ACC112 (cell line): ENCODE measurements around the gene HELZ2.

Experiments used
- H2AFZ ChIP-seq: fragments of 200-600 bp; sonication (generic); one replicate; pipeline ENCODE4 v1.6.0; 2017; ENCODE audit warnings: antibody characterized with exemption, low read length; ENCODE audit not compliant: unreplicated experiment
- H3K27ac ChIP-seq: fragments of 200-600 bp; sonication (generic); 2 replicates; pipeline ENCODE4 v1.5.1; 2014; ENCODE audit warnings: low read depth, mild to moderate bottlenecking, antibody characterized with exemption, low read length, moderate library complexity
- H3K27me3 ChIP-seq: fragments of 200-600 bp; sonication (generic); 2 replicates; pipeline ENCODE4 v1.6.1; 2014; ENCODE audit warnings: mild to moderate bottlenecking, antibody characterized with exemption, low read length, moderate library complexity, mixed read lengths; ENCODE audit not compliant: insufficient read depth
- H3K36me3 ChIP-seq: fragments of 200-600 bp; sonication (generic); 2 replicates; pipeline ENCODE4 v1.6.1; 2016; ENCODE audit warnings: mild to moderate bottlenecking, antibody characterized with exemption, low read length, moderate library complexity, mixed read lengths; ENCODE audit not compliant: insufficient read depth
- H3K4me1 ChIP-seq: fragments of 200-600 bp; sonication (generic); one replicate; pipeline ENCODE4 v1.6.1; 2016; ENCODE audit warnings: low read length, mixed read lengths; ENCODE audit not compliant: insufficient read depth, unreplicated experiment, control insufficient read depth
- H3K4me3 ChIP-seq: fragments of 200-600 bp; sonication (generic); 2 replicates; pipeline ENCODE4 v1.5.1; 2014; ENCODE audit warnings: mild to moderate bottlenecking, low read depth, low read length
- H3K79me2 ChIP-seq: fragments of 200-600 bp; sonication (generic); one replicate; pipeline ENCODE4 v1.6.0; 2016; ENCODE audit warnings: low read length; ENCODE audit not compliant: control insufficient read depth, unreplicated experiment, insufficient read depth

Gene HELZ2

DNA sequence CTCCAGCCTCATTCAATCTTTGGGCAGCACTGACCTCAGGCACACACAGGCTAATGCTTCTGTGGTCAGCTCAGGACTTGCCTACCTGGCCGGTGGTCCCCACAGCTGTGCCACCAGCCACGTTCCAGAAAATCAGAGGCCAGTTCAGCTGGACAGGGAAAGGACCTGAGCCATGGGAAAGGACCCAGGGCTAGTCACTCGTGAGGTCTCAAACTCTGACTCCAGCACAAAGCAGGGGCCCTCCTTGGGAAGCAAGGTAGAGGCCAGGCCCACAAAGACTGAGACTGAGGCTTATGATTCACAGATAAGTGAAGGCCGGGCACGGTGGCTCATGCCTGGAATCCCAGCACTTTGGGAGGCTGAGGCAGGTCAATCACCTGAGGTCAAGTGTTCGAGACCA, 22.4 kb upstream of the HELZ2 start:
- no peaks in the 10 kb centered on the region for H3K27me3 ChIP-seq
- H3K4me1 ChIP-seq: peaks cover 11% of the 10 kb centered on the region
- no peak overlapping the region for H2AFZ ChIP-seq
- H3K36me3 ChIP-seq: 0 out of 2 replicates have a peak, but pooled peaks cover 2% of the 10 kb centered on the region
- H3K27ac ChIP-seq: no peak overlapping the region
- H3K79me2 ChIP-seq: no peaks in the 10 kb centered on the region
- no peak overlapping the region for H3K4me3 ChIP-seq

DNA sequence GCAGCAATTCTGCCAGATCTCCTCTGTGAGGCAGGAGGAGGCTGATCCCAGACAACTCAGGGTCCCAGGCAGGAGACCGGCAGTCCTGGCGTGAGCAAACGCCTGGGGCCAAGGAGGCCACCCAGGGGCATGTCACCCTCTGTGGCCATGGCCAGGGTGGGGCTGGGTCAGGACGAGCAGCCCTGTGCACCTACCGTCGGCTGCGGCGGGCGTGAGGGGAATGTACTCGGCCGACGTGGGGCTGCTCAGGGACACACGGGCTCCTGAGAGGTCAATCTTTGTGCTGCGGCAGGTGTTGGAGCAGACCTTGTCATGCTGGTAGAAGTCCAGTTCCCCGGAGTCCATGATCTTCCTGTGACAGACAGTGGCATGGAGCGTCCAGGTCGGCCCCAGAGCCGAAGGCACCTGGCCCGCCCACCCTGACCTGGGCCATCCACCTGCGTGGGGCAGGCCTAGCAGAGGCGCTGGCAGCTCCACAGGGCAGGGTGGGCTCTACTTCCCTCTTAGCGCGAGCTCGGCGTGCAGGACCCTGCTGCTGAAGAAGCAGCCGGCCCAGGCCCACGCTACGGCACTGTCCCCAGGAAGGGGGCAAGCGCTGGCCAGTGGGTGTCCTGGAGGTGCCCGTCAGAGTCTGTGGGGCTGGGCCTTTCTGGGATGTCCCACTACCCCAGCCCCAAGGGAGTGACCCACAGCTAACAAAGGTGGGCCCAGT, 21.5 kb upstream of the HELZ2 start:
- H2AFZ ChIP-seq: no peak overlapping the region
- H3K36me3 ChIP-seq: 0 out of 2 replicates have a peak, but pooled peaks cover 2% of the 10 kb centered on the region
- no peaks in the 10 kb centered on the region for H3K79me2 ChIP-seq
- H3K4me1 ChIP-seq: peaks cover 11% of the 10 kb centered on the region
- no peak overlapping the region for H3K4me3 ChIP-seq
- H3K27me3 ChIP-seq: no peaks in the 10 kb centered on the region
- no peak overlapping the region for H3K27ac ChIP-seq

DNA sequence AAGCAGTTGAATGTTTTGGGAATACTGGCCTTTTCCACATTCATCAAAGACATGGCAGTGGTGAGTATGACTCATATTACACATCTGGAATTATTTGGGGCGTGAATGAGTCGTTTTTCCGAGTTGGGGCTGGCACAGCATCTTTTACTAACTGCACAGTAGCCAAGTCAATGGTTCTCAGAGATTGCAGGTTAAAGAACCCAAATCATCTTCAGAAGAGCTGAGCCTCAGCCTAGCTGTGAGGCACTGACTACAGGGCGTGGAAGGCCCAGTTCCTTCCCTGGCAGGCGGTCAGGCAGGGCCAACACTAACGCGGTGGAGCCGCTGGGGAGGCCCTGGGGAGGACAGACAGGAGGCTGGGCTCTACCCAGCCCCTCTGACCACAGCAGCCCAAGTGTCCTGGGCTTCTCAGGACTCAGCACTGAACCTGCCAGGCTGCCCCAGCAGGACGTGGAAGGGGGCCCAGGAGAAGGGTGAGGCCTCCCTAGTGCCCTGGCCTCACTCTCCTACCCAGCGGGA, 20.1 kb upstream of the HELZ2 start:
- no peak overlapping the region for H3K4me3 ChIP-seq
- no peaks in the 10 kb centered on the region for H3K27me3 ChIP-seq
- no peak overlapping the region for H3K27ac ChIP-seq
- H3K36me3 ChIP-seq: 0 out of 2 replicates have a peak, but pooled peaks cover 2% of the 10 kb centered on the region
- H3K79me2 ChIP-seq: no peaks in the 10 kb centered on the region
- peaks cover 6% of the 10 kb centered on the region for H3K4me1 ChIP-seq
- no peak overlapping the region for H2AFZ ChIP-seq

DNA sequence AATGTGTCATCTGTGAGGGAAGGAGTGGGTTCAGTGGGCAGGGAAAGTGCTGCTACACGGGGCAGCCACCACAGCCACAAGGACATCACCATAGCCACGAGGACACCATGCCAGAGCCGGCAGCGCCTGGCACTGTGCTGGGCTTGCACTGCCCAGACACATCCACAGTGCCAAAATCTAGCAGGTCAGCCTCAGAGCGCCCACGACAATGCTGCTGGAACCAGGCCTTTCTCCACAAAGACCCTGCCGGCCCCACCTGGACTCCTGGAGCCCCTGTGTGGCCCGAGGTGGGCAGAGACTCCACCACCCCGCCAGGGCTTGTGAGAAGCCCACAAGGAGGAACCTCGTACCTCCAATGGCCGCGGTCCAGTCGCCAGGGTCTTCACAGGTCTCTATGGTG, 18.6 kb upstream of the HELZ2 start:
- 0 out of 2 replicates have a peak, but pooled peaks cover 2% of the 10 kb centered on the region for H3K36me3 ChIP-seq
- H3K27ac ChIP-seq: no peak overlapping the region

DNA sequence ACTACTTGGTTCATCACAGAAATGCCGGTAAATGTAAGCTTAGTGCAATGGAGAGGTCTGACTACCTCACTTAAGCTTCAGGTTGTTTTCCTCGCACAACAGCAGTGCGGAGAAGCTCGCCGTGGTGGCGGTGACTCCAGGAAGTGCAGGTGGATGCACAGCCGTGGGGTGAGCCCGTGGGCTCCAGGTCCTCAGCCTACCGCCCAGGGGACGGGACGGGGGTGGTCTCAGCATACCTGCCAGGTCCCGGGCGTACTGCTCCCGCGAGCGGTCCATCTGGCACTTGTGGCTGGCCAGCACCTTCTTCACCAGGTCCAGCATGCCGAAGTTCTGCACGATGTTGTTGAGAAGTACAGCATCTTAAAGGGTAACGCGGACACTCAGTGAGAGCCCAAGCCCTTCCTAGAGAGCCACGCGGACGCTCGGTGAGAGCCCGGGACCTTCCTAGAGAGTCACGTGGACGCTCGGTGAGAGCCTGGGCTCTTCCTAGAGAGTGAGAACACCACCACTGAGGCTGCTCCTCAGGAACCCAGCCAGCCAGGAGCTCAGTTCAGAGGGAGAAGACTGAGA, 17.8 kb upstream of the HELZ2 start:
- Histone ChIP-seq H3K27ac (no peak overlapping the region), H3K79me2 (no peaks in the 10 kb centered on the region), H3K27me3 (no peaks in the 10 kb centered on the region), H3K4me1 (peaks cover 6% of the 10 kb centered on the region), H3K36me3 (0 out of 2 replicates have a peak, but pooled peaks cover 2% of the 10 kb centered on the region), H3K4me3 (no peak overlapping the region), H2AFZ (no peak overlapping the region)

More for the DNA sequence above, 18.6 kb upstream of the HELZ2 start:
- H3K79me2 ChIP-seq: no peaks in the 10 kb centered on the region
- peaks cover 6% of the 10 kb centered on the region for H3K4me1 ChIP-seq
- no peaks in the 10 kb centered on the region for H3K27me3 ChIP-seq
- H2AFZ ChIP-seq: no peak overlapping the region
- H3K4me3 ChIP-seq: no peak overlapping the region

DNA sequence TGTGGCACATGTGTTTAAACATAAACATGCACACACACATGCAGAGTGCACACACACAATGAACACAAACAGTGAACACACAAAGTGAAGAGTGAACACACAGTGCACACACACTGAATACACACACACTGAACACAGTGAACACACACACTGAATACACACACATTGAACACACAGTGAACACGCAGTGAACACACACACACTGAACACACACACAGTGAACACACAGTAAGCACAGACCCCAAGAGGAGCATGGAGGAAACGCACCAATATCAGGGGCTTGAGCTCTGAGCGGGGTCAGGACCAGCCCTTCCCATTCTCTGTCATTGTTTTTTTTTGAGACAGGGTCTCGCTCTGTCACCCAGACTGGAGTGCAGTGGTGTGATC, 17.1 kb upstream of the HELZ2 start:
- 0 out of 2 replicates have a peak, but pooled peaks cover 2% of the 10 kb centered on the region for H3K36me3 ChIP-seq
- no peaks in the 10 kb centered on the region for H3K27me3 ChIP-seq
- no peaks in the 10 kb centered on the region for H3K79me2 ChIP-seq
- no peak overlapping the region for H3K4me3 ChIP-seq
- H3K4me1 ChIP-seq: peaks cover 6% of the 10 kb centered on the region
- H2AFZ ChIP-seq: no peak overlapping the region
- no peak overlapping the region for H3K27ac ChIP-seq

DNA sequence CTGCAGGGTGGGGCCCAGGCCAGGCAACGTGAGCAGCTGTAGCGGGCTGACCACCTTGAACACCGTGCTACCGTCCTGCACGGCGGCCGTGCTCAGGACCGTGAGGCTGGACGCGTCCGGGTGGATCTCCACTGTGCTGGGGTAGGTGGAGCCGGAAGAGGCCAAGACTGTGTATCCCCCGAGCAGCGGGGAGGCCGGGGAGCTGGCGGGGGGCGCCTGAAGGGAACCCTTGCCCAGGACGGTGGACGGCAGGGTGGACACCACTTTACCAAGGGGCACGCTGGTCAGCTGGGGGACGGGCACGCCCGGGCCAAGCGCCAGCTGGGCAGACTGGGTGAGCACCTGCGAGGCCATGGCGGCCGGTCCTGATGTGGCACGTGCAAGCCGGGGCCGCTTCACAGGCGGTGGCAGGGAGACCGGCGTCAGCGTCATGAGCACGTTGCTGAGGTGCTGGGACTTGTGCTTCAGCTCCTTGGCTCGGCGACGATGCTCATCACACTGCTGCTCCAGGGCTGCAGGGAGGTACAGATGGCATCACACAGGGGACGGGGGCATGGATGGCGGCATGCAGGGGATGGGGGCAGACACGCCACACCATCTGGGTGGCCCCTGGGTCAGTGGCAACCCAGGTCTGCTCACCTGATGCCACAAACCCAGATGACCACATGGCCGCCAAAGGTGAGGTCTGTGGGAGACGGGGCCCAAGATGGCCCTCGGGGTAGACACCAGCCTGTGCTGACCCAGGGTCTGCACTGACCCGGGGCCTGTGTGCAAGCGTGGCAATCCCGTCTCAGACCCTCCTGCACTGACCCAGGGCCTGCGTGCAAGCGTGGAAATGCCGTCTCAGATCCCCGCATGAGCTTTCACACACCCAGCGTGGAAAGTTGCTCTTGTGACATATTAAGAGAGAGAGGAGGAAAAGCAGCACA, 16.4 kb upstream of the HELZ2 start:
- no peak overlapping the region for H3K27ac ChIP-seq
- H3K79me2 ChIP-seq: no peaks in the 10 kb centered on the region
- H3K27me3 ChIP-seq: no peaks in the 10 kb centered on the region
- no peak overlapping the region for H2AFZ ChIP-seq
- no peak overlapping the region for H3K4me3 ChIP-seq
- H3K4me1 ChIP-seq: peaks cover 6% of the 10 kb centered on the region
- 0 out of 2 replicates have a peak, but pooled peaks cover 2% of the 10 kb centered on the region for H3K36me3 ChIP-seq

DNA sequence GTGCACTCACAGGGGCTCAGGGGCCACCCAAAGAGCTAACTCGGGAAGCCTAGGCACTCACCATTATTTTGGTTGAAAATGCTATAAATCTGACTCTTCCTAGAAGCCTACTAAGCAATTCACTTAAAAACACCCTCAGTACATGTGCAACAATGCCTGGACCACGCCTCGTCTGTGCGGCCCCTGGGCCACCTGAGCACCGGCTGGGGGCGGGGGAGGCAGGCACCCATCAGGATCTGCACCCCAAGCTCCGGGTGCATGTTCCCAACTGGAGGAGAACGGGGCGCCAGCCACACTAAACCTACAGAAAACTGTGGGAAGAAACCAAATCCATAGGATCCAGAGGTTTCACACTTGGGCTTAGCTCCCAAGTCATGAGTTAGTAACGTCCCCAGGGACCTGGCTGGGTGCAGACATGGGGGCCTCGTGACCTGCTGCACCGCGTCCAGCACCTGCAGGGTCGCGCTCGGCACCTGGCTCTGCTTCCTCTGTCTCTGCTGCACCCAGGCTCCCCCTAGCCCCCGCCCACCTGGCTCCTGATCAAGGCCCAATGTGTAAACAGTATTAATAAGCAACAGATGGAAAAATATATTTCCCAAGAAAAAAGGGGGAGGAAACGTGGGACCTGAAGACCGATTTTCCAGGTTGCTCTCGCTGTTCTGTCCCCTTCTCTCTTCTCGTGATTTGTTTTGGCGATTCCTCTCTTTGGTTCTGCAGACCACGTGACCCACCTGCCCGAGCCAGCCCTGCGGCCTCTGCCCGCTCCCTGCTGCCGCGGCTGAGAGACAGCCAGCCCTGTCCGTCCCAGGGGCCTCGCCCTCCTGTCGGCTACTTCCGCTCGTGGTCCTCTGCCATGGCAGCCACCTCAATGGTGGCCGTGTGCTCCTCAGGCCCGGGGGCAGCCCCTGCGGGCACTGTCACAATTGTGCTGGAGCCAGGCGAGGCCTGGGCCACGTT, 15.5 kb upstream of the HELZ2 start:
- Histone ChIP-seq H3K79me2 (no peaks in the 10 kb centered on the region), H3K4me3 (no peak overlapping the region), H3K27ac (no peak overlapping the region), H2AFZ (no peak overlapping the region), H3K27me3 (no peaks in the 10 kb centered on the region), H3K36me3 (0 out of 2 replicates have a peak, but pooled peaks cover 2% of the 10 kb centered on the region), H3K4me1 (peaks cover 6% of the 10 kb centered on the region)

DNA sequence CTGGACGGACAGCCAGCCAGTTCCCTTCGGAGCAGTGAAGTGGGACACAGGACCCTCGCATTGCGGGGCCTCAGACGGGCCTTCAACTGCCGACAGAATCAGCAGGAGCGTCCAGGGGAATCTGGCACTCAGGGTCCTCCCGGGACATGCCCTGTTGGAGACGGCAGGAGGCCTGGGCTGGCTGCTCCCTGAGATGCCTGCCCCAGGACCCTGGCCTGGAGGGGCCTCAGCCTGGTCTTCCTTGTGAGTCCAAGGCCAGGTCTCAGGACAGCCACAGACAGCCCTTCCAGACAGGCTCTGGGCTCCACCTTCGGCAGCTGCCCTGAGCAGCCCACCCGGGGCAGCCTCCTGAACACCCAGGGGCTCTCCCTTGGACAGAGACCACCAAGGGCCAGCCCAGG, 14.6 kb upstream of the HELZ2 start:
- Histone ChIP-seq H3K27ac (no peak overlapping the region), H3K4me1 (no peaks in the 10 kb centered on the region), H3K79me2 (no peaks in the 10 kb centered on the region), H3K27me3 (no peaks in the 10 kb centered on the region), H3K4me3 (no peak overlapping the region), H3K36me3 (0 out of 2 replicates have a peak, but pooled peaks cover 2% of the 10 kb centered on the region), H2AFZ (no peak overlapping the region)
